Measurements from ENCODE around the gene DYNLT2. TPM values are rescaled to one million over a fixed set of nuclear protein-coding genes. Genes with fewer than 3 reads are reported as not detected.

DYNLT2 gene
- total and polyA plus RNA-seq, 2 donors (not counting 1 experiment from before 2014, with no cell fraction given): 0.49 to 0.83 TPM

DNA sequence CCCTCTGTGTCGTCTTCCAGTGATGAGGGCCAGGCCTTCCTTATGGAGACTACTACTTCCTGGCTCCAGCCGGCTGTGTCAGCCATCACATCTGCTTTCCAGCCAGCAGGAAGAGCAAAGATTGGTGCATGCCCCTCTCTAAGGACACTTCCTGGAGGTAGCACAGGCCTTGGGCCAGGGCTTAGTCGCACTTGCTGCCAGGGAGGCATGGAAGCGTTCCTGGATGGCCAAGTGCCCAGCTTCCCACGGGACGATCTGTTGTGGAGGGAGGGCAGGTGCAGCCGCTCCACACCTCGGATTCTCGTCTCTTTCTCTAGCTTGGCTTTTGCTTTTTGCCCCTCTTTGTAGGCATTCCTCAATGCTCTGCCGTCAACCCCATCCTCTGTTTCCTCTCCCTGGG is 11.9 kb upstream of the DYNLT2 start:
- H3K4me2 ChIP-seq (ENCODE audit: extremely low read depth, insufficient read depth, low read length): no peak overlapping the region
- no peaks in the 10 kb centered on the region for H3K9me3 ChIP-seq (ENCODE audit: control insufficient read depth, insufficient read depth, low read depth, low read length)
- H2AFZ ChIP-seq (ENCODE audit: low read length): no peak overlapping the region
- no peak overlapping the region for H3K4me3 ChIP-seq (replicated peaks in 1 of 4; ENCODE audit: control extremely low read depth in 1 of 4, insufficient read depth in 1 of 4, low read depth in 3 of 4, low read length in 4 of 4)
- H4K20me1 ChIP-seq (ENCODE audit: control insufficient read depth, extremely low read depth, insufficient read depth, low read length): no peaks in the 10 kb centered on the region
- no peak overlapping the region for H3K27ac ChIP-seq (ENCODE audit: insufficient read depth, low read length)
- DNase-seq (ENCODE audit: low read depth in 2 of 2): no peak
- no peaks in the 10 kb centered on the region for H3K79me2 ChIP-seq (ENCODE audit: control insufficient read depth, insufficient read depth, low read length)
- H3K9ac ChIP-seq (ENCODE audit: insufficient read depth, low read length): no peak overlapping the region
- H3K4me1 ChIP-seq (ENCODE audit: control insufficient read depth, extremely low read depth, insufficient read depth, low read length): no peaks in the 10 kb centered on the region
- H3K36me3 ChIP-seq (ENCODE audit: control insufficient read depth, insufficient read depth, low read length): peaks cover 10% of the 10 kb centered on the region
- H3K27me3 ChIP-seq (ENCODE audit: control insufficient read depth, insufficient read depth, low read length): no peaks in the 10 kb centered on the region
- TF ChIP-seq, protein P1, sequence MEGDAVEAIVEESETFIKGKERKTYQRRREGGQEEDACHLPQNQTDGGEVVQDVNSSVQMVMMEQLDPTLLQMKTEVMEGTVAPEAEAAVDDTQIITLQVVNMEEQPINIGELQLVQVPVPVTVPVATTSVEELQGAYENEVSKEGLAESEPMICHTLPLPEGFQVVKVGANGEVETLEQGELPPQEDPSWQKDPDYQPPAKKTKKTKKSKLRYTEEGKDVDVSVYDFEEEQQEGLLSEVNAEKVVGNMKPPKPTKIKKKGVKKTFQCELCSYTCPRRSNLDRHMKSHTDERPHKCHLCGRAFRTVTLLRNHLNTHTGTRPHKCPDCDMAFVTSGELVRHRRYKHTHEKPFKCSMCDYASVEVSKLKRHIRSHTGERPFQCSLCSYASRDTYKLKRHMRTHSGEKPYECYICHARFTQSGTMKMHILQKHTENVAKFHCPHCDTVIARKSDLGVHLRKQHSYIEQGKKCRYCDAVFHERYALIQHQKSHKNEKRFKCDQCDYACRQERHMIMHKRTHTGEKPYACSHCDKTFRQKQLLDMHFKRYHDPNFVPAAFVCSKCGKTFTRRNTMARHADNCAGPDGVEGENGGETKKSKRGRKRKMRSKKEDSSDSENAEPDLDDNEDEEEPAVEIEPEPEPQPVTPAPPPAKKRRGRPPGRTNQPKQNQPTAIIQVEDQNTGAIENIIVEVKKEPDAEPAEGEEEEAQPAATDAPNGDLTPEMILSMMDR (conservative IDR thresholded peaks at IDR 0.05 in 1 of 2, IDR thresholded peaks at IDR 0.05 in 1 of 2; ENCODE audit: low read depth in 1 of 2, low read length in 2 of 2): no peak
- no peak for TF ChIP-seq EZH2 (IDR thresholded peaks at IDR 0.05; ENCODE audit: low read length, missing control alignments)

DNA sequence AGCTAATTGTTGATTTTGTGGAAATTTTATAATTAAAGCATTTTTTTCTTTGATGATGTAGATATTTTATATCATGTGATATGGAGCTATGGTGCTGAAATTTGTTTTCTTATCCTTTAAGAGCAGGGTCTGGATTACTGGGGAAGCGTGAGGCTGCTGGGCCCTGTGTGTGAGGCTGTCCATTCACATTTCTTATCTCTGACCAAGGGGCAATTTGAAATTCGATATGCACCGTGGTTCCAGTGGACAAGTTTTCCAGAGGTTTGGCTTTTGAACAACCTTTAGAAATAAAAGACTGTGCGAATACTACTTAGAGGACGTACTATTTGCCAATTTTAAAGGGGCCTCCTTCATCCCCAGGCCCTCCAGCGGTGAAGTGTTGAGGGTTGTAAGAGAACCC is 3.8 kb upstream of the DYNLT2 start:
- no peaks in the 10 kb centered on the region for H3K9me3 ChIP-seq (ENCODE audit: control insufficient read depth, insufficient read depth, low read depth, low read length)
- H3K27me3 ChIP-seq (ENCODE audit: control insufficient read depth, insufficient read depth, low read length): no peaks in the 10 kb centered on the region
- H3K4me2 ChIP-seq (ENCODE audit: extremely low read depth, insufficient read depth, low read length): no peak overlapping the region
- no peak for DNase-seq (ENCODE audit: low read depth in 2 of 2)
- H3K27ac ChIP-seq (ENCODE audit: insufficient read depth, low read length): no peak overlapping the region
- H4K20me1 ChIP-seq (ENCODE audit: control insufficient read depth, extremely low read depth, insufficient read depth, low read length): no peaks in the 10 kb centered on the region
- H3K4me3 ChIP-seq (replicated peaks in 1 of 4; ENCODE audit: control extremely low read depth in 1 of 4, insufficient read depth in 1 of 4, low read depth in 3 of 4, low read length in 4 of 4): no peak overlapping the region
- peaks cover 10% of the 10 kb centered on the region for H3K79me2 ChIP-seq (ENCODE audit: control insufficient read depth, insufficient read depth, low read length)
- TF ChIP-seq, protein P1 (conservative IDR thresholded peaks at IDR 0.05 in 1 of 2, IDR thresholded peaks at IDR 0.05 in 1 of 2; ENCODE audit: low read depth in 1 of 2, low read length in 2 of 2): no peak
- TF ChIP-seq EZH2 (IDR thresholded peaks at IDR 0.05; ENCODE audit: low read length, missing control alignments): no peak
- H3K9ac ChIP-seq (ENCODE audit: insufficient read depth, low read length): no peak overlapping the region
- no peak overlapping the region for H2AFZ ChIP-seq (ENCODE audit: low read length)
- H3K4me1 ChIP-seq (ENCODE audit: control insufficient read depth, extremely low read depth, insufficient read depth, low read length): peaks cover 2% of the 10 kb centered on the region
- peaks cover 3% of the 10 kb centered on the region for H3K36me3 ChIP-seq (ENCODE audit: control insufficient read depth, insufficient read depth, low read length)

DNA sequence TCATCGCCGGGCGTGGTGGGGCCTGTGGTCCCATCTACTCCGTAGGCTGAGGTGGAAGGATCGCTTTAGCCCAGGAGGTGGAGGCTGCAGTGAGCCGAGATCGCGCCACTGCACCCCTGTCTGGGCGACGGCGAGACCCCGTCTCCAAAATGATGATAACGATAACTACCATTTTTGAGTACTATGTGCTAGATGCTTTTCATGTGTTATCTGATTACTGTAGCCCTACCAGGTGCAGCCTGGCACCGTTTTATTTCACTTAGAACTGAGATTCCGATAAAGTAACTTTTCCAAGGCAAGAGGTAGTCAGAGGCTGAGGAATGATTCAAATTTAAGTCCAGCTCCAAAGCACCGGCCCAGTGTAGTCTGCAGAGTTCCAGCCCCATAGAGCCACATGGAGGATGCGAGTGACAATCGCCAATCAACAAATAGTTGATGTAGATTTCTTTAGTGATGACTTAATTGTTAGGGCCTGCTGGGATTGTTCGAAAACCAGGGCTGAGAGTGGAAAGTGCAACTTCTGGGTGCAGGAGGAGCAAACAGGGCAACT is 777 bp upstream of the DYNLT2 start:
- no peaks in the 10 kb centered on the region for H3K9me3 ChIP-seq (ENCODE audit: control insufficient read depth, insufficient read depth, low read depth, low read length)
- no peaks in the 10 kb centered on the region for H3K27me3 ChIP-seq (ENCODE audit: control insufficient read depth, insufficient read depth, low read length)
- no peaks in the 10 kb centered on the region for H3K36me3 ChIP-seq (ENCODE audit: control insufficient read depth, insufficient read depth, low read length)
- no peaks in the 10 kb centered on the region for H4K20me1 ChIP-seq (ENCODE audit: control insufficient read depth, extremely low read depth, insufficient read depth, low read length)
- no peak for TF ChIP-seq EZH2 (IDR thresholded peaks at IDR 0.05; ENCODE audit: low read length, missing control alignments)
- TF ChIP-seq, protein P1 (conservative IDR thresholded peaks at IDR 0.05 in 1 of 2, IDR thresholded peaks at IDR 0.05 in 1 of 2; ENCODE audit: low read depth in 1 of 2, low read length in 2 of 2): no peak
- peaks cover 3% of the 10 kb centered on the region for H3K4me1 ChIP-seq (ENCODE audit: control insufficient read depth, extremely low read depth, insufficient read depth, low read length)
- DNase-seq (ENCODE audit: low read depth in 2 of 2): no peak
- H3K79me2 ChIP-seq (ENCODE audit: control insufficient read depth, insufficient read depth, low read length): peaks cover 12% of the 10 kb centered on the region
- H2AFZ ChIP-seq (ENCODE audit: low read length): peak overlapping the region; percentile 82
- peak overlapping the region; percentile 98 for H3K27ac ChIP-seq (ENCODE audit: insufficient read depth, low read length)
- H3K4me2 ChIP-seq (ENCODE audit: extremely low read depth, insufficient read depth, low read length): peak overlapping the region; percentile 65
- peak overlapping the region; percentile 98 for H3K9ac ChIP-seq (ENCODE audit: insufficient read depth, low read length)
- H3K4me3 ChIP-seq (replicated peaks in 1 of 4; ENCODE audit: control extremely low read depth in 1 of 4, insufficient read depth in 1 of 4, low read depth in 3 of 4, low read length in 4 of 4): peak overlapping the region; percentile 74 to 96 (median 88)
